SK-MEL-5 (cell line): ENCODE results near the gene GH2. TPM values are rescaled to one million over a fixed set of nuclear protein-coding genes. Genes with fewer than 3 reads are reported as not detected.
"Not testable (repeated sequence)": the region's sequence is repeated elsewhere in the genome, so short reads cannot be mapped to it uniquely, and the experiment has no call there.

Source experiments
- DNase-seq: peaks from one replicate; pipeline ENCODE4 v3.0.0-alpha.2; 2016; ENCODE audit warnings: low read depth, low spot score
- in situ Hi-C: cut with HindIII; loops from 2 replicates; pipeline ENCODE4 v1.10.0; 2016; ENCODE audit warnings: low sequenced_read_pairs, high pct_unique_total_duplicates, low pct_unique_long_range_greater_than_20kb
- total RNA-seq: library from RNA; depleted of rRNA; stranded (reverse); fragments of >200 nt; shearing (Covaris generic); gene quantifications from 2 replicates; pipeline ENCODE4 v1.2.3, GENCODE V29; 2014

The GH2 gene
- total RNA-seq, 1 experiment from 2014 or later = not detected

DNA sequence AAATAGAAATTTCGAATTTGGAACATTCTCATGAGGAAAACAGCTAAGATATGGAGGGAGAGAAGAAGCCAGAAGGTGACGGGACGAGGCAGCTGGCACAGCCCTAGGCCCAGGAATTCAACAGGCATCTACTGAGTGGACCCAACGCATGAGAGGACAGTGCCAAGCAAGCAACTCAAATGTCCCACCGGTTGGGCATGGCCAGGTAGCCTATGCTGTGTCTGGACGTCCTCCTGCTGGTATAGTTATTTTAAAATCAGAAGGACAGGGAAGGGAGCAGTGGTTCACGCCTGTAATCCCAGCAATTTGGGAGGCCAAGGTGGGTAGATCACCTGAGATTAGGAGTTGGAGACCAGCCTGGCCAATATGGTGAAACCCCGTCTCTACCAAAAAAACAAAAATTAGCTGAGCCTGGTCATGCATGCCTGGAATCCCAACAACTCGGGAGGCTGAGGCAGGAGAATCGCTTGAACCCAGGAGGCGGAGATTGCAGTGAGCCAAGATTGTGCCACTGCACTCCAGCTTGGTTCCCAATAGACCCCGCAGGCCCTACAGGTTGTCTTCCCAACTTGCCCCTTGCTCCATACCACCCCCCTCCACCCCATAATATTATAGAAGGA, 34.9 kb upstream of the GH2 start:
- in situ Hi-C loops = no loop called here
- DNase-seq = no peak

DNA sequence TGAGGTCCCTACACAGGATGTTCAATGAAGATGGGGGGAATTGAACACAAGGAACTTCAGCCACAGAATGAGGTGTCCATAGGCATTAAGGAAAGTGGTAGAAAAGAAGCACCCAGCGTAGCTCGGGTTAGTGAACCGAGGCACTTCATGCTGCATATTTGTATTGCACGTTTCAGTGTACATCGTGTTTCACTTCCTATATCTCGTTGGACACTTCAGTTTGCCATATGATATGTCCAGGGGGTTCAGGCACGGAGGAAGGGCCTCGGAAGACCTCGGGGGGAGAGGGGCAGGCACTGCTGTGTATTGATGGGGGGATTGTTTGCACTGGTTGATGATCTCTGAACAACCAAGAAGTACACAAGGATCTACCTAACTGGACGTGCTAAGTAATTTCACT, 34.0 kb upstream of the GH2 start:
- in situ Hi-C loops, DNase-seq: not testable (repeated sequence)

DNA sequence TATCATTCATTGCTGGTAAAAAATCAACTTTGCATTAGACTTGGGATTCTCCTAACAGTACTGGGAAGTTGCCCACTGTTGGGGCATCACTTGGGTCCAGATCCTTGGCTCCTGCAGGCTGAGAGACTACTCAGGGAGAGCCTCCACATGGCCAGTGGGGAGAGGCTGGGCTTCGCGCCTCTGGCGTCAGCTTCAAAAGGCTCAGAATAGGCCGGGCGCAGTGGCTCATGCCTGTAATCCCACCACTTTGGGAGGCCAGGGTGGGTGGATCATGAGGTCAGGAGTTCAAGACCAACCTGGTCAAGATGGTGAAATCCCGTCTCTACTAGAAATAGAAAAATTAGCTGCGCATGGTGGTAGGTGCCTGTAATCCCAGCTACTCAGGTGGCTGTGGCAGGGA, 32.7 kb upstream of the GH2 start:
- in situ Hi-C loops = no loop called here
- DNase-seq = no peak

GRCh38 chr17:63911657-63912100, 29.9 kb upstream of the GH2 start:
- in situ Hi-C loops = no loop called here
- DNase-seq = peak; percentile 55

DNA sequence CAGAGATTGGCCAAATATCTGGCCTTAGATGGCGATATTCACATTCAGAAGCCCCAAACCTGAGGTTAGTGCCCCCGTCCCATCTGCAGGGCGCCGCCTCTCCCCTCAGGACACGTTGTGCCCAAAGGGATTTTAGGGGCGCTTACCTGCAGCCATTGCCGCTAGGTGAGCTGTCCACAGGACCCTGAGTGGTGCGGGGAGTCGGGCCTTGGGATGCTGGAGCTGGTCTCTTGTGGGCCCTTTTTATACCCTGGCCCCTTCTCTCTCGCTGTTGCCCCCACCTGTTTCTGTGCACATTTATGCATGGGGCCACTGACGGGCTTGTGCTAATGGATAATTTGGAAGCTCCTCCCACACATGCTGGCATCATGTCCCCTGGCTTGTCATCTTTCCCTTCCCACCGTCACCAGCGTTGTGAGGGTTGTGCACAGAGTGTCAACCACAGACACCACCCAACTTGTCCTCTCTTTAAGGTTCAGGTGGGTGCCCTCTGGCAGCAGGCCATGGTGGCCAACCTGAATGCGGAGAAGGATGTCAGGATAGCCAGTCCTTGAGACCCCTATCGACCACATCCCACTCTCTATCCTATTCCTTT, 29.4 kb upstream of the GH2 start, which contains the start of gene CSHL1:
TSS of gene CSHL1 (minus strand) at position 218 of the 595 bp plus-strand sequence. CDS start at position 156, 62 bp downstream.
- in situ Hi-C loops = no loop called here

GRCh38 chr17:63910096-63910495, 28.4 kb upstream of the GH2 start:
- in situ Hi-C loops = no loop called here
- no peak for DNase-seq

More for the DNA sequence above, 29.4 kb upstream of the GH2 start, which contains the start of gene CSHL1:
- DNase-seq = no peak

DNA sequence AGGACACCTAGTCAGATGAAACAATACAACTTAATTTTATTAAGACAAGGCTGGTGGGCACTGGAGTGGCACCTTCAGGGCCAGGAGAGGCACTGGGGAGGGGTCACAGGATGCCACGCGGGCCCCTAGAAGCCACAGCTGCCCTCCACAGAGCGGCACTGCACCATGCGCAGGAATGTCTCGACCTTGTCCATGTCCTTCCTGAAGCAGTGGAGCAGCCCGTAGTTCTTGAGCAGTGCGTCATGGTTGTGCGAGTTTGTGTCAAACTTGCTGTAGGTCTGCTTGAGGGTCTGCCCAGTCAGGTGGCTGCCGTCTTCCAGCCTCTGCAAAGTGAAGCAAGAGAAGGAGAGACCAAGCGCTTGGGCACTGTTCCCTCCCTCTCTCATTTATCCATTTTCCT, 27.8 kb upstream of the GH2 start:
- DNase-seq, in situ Hi-C loops: not testable (repeated sequence)

GRCh38 chr17:63907161-63907778, 25.5 kb upstream of the GH2 start:
- peak; percentile 61 for DNase-seq
- in situ Hi-C loops = not testable (repeated sequence)

DNA sequence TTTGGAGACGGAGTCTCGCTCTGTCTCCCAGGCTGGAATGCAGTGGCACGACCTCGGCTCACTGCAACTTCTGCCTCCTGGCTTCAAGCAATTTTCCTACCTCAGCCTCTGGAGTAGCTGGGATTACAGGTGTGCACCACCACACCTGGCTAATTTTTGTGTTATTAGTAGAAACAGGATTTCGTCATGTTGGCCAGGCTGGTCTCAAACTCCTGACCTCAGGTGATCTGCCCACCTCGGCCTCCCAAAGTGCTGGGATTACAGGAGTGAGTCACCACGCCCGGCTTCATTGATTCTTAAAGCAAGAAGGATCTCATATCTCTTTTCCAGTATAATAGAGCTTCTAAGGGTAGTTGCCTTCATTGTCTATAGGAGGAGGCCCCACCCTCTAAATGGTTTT, 23.1 kb upstream of the GH2 start:
- DNase-seq, in situ Hi-C loops: not testable (repeated sequence)

- DNase-seq, in situ Hi-C loops: not testable (repeated sequence)
These were observed 22.1 kb upstream of the GH2 start for GRCh38 chr17:63903787-63904201.

DNA sequence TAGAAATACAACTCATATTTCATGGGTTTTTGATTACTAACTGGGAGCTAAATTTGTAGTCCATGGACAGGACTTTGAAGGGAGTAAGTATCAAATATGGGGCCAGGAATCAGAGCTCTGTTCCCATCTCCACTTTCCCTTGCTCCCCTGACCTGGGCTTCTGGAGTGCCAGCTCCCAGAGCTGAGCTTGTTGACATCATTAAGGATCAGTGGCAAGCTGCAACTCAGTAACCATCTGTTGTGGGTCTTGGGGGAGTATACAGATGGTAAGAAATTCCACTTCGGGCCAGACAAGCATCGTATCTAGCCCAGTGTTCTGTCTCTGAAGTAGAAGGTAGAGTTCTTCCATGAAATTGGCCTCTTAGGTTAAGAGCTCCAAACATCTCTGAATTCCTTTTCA, 20.2 kb upstream of the GH2 start:
- DNase-seq, in situ Hi-C loops: not testable (repeated sequence)

DNA sequence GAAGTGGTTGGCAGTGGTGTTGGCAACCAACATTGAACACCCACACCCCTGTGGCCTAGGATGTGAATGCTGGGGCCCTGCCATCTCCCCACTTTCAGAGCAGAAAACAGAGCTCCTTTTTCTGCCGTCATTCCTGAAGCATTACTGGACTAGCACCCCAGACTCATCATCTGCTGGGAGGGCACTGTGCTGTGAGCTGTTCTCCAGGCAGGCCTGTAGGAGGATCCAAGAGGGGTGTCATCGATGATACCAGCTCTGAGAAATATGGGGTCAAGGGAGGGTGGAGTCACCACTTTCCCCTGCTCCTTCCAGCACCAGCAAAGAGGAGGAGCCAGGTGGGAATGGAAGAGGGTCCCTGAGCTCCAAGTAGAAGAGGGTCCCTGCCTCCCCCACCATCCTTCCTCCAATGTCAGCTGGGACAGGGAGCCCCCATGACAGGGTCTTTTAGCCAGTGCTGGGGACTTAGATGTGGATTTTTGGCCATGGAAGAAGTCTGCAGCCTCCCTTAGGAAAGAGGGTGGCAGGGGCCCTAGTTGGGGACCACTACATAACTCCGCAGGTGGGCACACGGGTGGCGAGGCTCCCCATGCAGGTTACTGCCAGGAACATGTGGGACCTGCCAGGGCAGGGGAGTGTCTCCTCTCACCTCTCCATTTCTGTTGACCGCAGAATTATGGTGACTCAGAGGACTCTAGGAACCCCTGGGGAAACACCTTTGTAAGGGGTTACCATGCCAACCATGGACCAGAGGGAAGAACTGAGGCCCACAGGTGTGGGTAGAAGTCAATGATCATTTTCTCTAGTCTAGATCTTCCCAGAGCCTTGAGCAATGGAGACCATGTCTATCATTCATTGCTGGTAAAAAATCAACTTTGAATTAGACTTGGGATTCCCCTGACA, 17.4 kb upstream of the GH2 start:
- in situ Hi-C loops, DNase-seq: not testable (repeated sequence)

- DNase-seq, in situ Hi-C loops: not testable (repeated sequence)
These were observed 15.0 kb upstream of the GH2 start, which contains the start of gene CSH1 for GRCh38 chr17:63896524-63897354. Gene CSH1 (minus strand): TSS chr17:63896574. CDS start chr17:63896511, 63 bp downstream.

DNA sequence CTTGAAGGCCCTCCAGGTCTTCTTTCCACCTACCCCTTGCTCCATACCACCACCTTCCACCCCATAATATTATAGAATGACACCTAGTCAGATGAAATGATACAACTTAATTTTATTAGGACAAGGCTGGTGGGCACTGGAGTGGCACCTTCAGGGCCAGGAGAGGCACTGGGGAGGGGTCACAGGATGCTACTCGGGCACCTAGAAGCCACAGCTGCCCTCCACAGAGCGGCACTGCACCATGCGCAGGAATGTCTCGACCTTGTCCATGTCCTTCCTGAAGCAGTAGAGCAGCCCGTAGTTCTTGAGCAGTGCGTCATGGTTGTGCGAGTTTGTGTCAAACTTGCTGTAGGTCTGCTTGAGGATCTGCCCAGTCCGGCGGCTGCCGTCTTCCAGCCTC, 13.1 kb upstream of the GH2 start:
- DNase-seq, in situ Hi-C loops: not testable (repeated sequence)

GRCh38 chr17:63894021-63894420, 12.3 kb upstream of the GH2 start:
- in situ Hi-C loops, DNase-seq: not testable (repeated sequence)

DNA sequence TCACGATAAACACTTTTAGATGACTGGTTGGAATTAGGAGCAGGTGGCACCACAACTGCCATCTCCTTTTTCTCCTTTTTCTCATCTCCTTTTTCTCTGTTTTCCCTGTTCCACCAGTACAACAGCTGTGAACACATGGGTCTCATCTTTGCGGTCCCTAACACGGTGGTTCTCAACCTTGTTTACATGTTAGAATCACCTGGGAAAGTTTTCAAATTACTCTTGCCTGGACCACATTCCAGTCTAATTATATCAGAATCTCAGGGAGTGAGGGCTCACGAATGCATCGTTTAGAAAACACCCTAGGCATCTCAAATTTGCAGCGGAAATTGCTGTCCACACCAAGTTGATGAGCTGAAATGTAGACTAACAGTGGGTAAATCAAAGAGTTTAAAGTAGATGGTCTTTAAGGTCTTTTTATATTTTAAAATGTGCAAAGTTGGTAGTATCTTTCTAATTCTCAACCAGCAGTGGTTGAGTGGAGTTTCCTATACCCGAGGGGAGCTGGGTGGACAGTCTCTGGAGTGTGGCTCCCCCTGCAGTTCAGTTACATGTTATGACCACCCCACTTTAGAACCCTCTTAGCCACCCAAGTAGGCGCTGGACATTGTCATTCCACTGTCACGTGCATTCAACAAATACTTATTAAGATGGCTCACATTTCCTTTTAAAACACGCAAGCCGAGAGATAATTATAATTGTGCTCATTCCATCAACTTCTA, 10.7 kb upstream of the GH2 start:
- DNase-seq = peak; percentile 36
- in situ Hi-C loops = not testable (repeated sequence)
